GM13976 (cell line): ENCODE results near the gene ANKRD44.

ENCODE experiments used
- DNase-seq: peaks from one replicate; pipeline ENCODE4 v3.0.0; 2012; ENCODE audit warnings: low spot score
- in situ Hi-C: fragments of 300-500 bp; cut with MboI; formaldehyde crosslinking; loops from one replicate; pipeline ENCODE4 v1.12.0; 2022; ENCODE audit warnings: low sequenced_read_pairs, mixed read lengths, inconsistent platforms; ENCODE audit not compliant: unreplicated experiment
- TF ChIP-seq, protein P1 (sequence below): IDR thresholded peaks from 2 replicates; pipeline ENCODE4 v1.5.1; 2012; ENCODE audit warnings: borderline replicate concordance, mild to moderate bottlenecking; ENCODE audit not compliant: insufficient read depth; ENCODE audit errors: extremely low read depth, missing control alignments, control extremely low read depth

The ANKRD44 gene

DNA sequence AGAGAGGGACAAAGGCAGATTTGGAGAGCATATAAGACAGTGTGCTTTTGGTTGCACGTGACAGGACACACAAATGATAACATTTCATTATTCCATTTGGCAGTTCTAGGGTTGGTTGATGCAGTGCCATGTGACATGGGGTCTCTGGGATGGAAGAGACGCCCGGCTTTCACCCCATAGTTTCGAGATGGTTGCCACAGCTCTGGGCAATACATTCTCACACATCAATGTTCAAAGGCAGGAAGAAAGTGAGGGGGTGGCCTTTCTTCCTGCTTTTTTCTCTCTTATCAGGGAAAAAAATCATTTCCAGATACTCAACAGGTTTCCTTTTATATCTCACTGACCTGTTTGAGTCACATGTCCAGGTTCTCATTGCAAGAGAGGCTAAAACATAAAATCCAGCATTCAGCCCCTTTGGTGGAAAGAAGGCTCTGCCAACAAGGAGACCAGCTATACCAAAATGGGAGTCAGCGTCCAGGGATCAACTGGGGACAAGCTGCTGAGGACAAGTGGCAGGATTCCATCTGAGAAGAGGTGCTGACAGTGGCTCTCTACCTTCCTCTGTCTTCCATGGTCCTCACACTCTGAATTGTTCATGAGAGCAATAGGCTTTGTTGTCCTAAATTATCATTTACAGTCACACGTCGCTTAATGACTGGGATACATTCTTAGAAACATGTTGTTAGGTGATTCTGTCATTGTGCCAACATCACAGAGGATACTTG lies 29.1 kb upstream of the ANKRD44 start:
- in situ Hi-C loops: no loop called here
- no peak for DNase-seq
- TF ChIP-seq, protein P1, sequence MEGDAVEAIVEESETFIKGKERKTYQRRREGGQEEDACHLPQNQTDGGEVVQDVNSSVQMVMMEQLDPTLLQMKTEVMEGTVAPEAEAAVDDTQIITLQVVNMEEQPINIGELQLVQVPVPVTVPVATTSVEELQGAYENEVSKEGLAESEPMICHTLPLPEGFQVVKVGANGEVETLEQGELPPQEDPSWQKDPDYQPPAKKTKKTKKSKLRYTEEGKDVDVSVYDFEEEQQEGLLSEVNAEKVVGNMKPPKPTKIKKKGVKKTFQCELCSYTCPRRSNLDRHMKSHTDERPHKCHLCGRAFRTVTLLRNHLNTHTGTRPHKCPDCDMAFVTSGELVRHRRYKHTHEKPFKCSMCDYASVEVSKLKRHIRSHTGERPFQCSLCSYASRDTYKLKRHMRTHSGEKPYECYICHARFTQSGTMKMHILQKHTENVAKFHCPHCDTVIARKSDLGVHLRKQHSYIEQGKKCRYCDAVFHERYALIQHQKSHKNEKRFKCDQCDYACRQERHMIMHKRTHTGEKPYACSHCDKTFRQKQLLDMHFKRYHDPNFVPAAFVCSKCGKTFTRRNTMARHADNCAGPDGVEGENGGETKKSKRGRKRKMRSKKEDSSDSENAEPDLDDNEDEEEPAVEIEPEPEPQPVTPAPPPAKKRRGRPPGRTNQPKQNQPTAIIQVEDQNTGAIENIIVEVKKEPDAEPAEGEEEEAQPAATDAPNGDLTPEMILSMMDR: no peak

DNA sequence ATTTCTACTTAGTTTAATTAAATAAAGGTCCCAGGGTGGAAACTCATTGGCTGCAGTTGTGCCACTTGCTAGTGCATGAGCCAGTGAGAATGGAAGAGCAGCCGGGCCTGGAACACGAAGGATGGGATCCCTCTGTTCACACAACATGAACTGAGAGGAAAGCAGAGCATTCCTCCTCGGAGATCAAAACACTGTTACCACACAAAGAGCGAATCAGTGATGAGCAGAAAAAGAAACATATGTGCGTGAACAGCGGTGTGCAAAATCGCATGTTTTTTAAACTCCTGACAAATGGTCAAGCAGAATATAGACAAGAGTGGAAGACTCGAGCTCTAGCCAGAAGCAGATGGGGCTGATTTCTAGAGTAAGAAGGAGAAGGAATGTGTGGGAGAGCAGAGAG lies 28.4 kb upstream of the ANKRD44 start:
- TF ChIP-seq, protein P1: no peak
- in situ Hi-C loops: no loop called here
- no peak for DNase-seq

DNA sequence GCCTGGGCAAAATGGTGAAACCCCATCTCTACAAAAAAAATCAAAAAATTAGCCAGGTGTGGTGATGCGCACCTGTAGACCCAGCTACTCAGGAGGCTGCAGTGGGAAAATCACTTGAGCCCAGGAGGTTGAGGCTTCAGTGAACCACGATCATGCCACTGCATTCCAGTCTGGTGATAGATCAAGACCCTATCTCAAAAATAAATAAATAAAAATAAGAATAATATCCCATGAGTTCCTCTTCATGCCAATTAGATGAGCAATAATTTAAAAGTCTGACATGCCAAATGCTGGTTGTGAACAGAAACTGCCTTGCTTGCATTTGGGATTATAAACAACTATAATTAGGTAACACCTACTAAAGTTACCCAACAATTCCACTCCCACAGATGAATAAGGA lies 22.1 kb upstream of the ANKRD44 start:
- in situ Hi-C loops: no loop called here
- DNase-seq: no peak
- TF ChIP-seq, protein P1: no peak

DNA sequence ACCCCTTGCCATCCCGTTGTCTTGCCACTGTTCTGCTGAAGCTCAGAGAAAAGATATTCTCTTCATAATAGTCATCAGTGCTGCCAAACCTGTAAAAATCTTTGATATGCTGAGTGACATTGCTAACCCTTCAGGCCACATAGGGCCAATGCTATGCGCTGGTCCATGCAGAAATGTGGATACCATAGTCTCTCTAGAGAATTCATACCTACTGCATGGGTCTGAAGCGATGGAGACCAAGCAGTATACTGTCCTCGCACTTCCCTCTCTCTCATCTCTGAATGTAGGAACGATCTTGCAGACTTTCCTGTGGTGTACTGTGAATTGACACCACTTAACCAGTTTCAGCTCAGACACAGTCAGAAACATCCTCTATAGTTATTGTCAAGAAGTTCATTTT lies 17.9 kb upstream of the ANKRD44 start:
- in situ Hi-C loops: no loop called here
- TF ChIP-seq, protein P1: no peak
- DNase-seq: no peak

DNA sequence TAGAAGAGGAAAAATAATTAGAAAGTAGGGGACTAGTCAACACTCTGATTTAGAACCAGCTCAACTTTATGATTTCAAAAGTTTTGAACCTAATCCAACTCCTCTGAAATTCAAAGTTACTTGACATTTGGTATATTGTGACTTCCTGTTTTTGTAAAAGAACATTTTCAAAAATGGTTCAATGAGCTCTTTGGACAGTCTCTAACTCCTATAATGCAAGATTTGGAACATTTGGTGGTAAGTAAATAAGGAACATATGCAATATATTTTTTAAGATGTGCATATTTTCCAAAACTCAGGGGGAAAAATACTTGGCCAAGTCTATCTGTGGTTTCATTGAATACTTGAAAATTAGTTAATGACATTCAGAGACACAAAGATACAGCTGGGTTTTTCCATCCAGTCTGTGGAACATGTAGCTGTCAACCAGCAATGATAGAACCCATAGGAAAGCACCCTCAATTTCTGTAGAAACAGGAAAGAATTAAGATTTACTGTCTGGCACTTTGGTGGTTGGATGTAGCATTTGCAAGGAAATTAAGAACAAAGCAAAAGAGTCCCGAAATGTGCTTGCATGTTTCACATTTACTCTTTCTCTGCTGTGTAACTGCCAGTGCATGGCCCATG lies 17.0 kb upstream of the ANKRD44 start:
- in situ Hi-C loops: no loop called here
- TF ChIP-seq, protein P1: no peak
- DNase-seq: no peak

DNA sequence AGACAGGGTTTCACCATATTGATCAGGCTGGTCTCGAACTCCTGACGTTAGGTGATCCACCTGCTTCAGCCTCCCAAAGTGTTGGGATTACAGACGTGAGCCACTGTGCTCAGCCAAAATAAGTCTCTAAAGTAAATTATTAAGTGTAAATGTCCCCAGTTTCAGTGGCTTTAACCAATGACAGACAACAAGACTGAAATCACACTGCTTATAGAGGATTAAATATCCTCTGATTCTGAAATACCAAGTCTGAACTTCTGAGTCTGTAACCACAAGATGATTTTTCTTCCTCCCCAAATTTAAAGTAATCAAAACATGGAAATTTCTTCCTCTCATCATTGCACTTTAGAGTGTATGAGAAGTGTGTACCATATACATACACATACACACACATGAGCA lies 16.5 kb upstream of the ANKRD44 start:
- in situ Hi-C loops: no loop called here

More for the DNA sequence above, 16.5 kb upstream of the ANKRD44 start:
- TF ChIP-seq, protein P1: no peak
- no peak for DNase-seq
